IPS-NIHi7 (cell line): ENCODE results near the gene UNC13D.
"Not testable (repeated sequence)": the region's sequence is repeated elsewhere in the genome, so short reads cannot be mapped to it uniquely, and the experiment has no call there.

Experiments
- DNase-seq: peaks from one replicate; pipeline ENCODE4 v3.0.0; 2012; ENCODE audit warnings: mixed read lengths; ENCODE audit errors: extremely low spot score

The UNC13D gene

DNA sequence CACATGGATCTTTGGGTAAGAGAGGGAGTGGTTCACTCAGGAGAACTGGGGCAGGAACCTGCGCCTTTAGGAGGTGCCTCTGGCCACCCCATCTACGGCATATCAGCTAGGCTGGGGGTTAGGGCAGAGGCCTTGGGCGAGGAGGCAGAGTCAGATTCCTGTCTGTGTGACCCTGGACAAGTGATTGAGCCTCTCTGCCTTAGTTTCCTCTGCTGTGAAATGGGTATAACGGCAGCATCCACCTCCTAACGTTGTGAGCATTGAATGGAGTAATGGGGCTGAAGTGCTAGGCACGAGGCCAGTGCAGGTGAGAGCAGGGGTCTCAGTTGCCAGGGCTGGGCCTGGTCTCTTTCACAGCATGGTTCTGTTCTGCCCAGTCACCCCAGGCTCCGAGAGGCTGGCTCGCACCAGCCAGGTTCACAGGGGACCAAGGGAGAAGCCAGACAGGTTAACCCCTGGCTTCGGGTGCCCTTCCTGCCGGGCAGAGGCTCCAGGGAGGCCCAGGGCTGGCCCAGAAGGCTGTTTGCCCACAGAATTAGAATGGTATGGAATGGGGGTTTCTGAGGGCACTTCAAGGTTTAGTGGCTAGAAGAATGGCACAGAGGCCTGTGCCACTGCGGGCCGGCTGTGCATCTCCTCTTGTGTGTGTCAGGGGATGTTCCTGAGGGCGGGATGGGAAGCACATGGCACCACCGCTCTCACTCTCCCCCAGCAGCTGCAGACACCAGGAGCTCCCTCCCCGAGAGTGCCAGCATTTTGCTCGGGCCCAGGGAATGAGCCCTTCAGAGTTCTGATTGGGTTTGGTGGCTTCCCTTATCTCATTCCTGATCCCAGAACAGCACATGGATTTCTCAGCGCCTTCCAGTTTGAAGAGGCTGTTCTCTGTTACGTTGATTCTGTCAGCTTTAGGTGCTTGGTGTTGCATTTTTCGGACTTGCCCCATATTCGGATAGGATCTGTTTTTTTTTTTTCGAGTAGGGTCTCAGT lies 23.8 kb downstream of the UNC13D start:
- no peak for DNase-seq

DNA sequence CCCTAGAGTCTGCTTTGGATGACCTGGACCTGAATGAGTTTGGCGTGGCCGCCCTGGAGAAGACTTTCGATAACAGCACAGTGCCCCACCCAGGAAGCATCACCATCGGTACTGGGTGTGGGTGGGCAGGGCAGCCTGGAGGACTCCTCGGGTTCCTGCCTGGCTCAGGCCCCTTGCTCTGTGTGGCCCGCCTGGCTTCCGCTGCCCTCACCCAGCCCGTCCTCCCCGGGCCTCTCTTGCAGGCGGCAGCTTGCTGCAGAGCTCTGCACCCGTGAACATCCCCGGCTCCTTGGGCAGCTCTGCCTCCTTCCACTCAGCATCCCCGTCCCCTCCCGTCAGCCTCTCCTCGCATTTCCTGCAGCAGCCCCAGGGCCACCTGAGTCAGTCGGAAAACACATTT lies 24.5 kb downstream of the UNC13D start:
- no peak for DNase-seq

DNA sequence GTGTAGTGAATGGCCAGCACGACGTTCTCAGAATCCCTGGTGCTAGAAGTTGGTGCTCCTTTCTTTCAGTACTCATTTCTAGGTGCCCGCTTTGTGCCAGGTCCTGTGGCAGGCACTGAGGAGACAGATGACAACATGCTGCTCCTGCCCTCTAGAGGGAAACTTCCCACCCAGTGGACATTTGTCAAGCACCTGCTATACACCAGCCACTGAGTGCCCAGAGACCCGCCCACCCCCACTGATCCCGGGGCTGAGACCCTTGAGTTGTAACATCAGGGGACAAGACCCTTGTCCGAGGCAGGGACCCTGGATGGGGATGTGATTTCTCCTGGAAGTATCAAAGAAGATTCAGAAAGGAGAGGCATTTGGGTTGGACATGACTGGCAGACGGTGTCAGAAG lies 25.1 kb downstream of the UNC13D start:
- no peak for DNase-seq

DNA sequence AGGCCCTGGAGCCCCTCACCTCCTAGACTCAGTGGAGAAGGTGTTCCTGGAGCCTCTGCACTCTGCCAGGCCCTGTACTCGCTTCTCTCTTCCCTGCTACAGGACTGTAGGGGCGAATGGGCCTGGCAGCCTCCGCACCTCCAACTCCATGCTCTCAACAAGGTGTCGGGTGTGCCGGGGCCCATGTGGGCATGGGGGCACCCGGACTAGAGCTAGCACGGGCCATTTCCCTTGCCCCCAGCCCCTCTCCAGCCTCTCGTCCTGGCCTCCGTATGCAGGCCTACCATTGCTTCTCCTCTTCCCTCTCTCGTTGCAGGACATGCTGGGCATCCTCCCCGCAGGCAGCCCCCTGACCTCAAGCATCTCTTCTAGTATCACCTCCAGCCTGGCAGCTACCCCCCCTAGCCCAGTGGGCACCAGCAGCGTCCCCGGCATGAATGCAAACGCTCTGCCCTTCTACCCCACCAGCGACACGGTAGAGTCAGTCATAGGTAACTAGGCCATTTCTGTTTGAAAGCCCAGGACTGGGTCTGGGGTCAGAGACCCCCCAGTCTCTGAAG lies 25.8 kb downstream of the UNC13D start:
- no peak for DNase-seq

DNA sequence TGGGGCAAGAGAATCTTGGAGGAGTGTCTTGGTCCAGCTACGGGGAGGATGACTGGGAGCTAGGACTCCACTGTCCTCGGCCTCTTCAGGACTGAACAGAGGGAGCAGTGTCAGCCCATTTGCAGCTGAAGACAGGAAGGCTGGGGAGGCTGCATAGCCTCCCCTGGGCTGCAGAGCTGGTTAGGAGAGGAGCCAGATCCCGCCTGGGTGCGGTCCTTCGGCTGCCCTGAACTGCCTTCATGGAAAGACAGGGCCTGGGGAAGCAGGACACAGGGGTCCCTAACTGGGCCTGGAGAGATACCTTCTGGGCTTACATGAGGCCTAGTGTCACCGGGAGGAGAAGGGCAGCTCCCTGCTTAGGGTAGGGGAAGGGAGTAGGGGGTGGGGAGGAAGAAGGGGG lies 26.6 kb downstream of the UNC13D start:
- no peak for DNase-seq

DNA sequence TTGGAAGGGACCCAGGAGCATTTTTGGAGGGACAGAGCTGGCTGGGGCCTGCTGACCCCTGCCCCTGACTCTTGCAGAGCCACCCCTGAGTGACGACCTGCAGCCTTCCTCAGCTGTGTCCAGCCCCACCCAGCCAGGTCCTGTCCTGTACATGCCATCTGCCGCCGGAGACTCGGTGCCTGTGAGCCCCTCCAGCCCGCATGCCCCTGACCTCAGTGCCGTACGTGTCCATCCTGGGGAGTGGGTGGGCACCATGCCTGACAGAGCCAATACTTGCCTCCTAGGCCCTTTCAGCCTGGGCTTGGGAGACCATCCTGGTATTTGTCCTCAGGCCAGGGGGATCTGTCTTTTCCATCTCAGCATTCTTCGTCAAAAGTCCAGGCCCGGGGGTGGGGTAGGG lies 27.5 kb downstream of the UNC13D start:
- DNase-seq = no peak

DNA sequence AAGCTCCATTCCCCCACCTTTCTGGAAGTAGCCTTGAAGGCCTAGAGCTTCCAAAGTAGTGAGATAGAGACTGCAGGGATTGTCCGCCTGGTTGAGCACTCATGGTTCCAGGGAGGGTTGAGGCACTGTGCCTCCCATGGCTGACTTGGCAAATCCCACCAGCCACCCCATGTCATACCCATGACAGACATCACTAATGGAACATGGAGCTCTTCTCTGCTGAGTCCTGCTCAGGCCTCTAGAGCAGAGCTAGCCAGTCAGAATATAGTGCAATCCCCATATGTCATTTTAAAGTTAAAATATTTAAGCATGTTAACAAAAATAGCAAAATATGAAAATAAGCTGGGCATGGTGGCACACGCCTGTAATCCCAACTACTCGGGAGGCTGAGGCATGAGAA lies 28.8 kb downstream of the UNC13D start:
- DNase-seq = no peak

DNA sequence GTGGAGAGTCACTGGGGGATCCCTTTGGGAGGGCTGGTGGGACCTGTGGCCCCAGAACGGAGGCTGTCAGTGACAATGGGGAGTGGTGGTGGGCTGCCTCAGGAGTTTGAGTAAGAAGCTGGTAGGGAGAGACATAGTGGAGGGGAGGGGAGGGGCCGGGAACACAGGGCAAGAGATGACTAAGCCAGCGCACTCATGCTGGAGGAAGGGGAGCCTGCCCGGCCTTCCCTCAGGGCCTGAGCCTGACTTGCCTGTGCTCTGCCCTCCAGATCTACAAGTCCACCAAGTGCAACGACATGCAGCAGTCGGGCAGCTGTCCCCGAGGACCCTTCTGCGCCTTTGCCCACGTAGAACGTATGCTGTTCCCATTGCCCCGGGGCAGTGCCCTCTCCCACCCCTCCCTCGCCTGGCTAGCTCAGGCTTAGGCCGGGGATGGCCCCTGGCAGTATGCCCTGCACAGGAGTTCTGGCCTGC lies 29.3 kb downstream of the UNC13D start:
- no peak for DNase-seq

DNA sequence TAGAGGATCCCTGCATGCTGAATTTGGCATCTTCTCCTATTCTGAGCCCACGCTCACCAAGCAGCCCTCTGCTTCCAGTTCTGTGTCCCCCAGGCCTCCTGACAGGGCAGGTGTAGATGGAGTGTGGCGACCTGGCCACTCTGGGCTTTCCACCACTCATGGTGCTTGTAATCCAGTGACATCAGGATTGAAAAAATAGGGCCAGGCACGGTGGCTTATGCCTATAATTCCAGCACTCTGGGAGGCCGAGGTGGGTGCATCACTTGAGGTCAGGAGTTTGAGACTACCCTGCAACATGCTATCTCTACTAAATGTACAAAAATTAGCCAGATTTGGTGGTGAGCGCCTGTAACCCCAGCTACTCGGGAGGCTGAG lies 30.2 kb downstream of the UNC13D start:
- DNase-seq = no peak

DNA sequence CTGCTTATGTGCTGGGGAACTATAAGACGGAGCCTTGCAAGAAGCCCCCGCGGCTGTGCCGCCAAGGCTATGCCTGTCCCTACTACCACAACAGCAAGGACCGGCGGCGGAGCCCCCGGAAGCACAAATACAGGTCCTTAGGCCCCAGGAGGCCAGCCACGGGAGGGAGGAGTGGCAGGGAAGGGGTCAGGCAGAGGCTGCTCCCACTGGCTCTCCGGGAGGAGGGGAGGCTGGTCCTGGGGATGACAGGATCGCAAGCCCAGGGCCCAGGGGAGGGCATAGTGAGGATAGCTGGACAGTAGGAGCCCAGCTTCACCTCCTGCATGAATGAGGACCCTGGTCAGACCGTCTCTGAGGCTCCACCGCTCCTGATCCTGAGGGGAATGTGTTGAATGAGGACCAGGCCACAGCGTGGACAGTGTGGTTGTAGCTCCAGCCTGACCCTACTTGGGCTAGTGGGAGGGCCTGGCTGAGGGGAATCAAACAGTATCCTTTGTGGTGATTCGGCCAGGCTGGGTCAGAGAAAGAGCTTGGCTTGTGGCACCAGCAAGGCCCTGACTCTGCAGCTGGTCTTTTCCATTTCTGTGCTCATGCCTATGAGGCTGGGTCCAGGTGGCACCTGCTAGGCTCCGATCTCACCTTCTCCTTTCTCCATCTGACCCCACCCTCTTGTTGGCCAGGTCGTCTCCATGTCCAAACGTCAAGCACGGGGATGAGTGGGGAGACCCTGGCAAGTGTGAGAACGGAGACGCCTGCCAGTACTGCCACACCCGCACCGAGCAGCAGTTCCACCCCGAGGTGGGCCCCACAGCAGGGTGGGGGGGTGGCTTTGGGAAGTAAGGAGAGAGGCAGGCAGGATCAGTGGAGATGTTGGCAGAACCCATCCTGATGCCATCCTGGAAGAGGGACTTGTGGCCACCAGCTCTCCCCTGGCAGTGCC lies 30.9 kb downstream of the UNC13D start:
- no peak for DNase-seq

DNA sequence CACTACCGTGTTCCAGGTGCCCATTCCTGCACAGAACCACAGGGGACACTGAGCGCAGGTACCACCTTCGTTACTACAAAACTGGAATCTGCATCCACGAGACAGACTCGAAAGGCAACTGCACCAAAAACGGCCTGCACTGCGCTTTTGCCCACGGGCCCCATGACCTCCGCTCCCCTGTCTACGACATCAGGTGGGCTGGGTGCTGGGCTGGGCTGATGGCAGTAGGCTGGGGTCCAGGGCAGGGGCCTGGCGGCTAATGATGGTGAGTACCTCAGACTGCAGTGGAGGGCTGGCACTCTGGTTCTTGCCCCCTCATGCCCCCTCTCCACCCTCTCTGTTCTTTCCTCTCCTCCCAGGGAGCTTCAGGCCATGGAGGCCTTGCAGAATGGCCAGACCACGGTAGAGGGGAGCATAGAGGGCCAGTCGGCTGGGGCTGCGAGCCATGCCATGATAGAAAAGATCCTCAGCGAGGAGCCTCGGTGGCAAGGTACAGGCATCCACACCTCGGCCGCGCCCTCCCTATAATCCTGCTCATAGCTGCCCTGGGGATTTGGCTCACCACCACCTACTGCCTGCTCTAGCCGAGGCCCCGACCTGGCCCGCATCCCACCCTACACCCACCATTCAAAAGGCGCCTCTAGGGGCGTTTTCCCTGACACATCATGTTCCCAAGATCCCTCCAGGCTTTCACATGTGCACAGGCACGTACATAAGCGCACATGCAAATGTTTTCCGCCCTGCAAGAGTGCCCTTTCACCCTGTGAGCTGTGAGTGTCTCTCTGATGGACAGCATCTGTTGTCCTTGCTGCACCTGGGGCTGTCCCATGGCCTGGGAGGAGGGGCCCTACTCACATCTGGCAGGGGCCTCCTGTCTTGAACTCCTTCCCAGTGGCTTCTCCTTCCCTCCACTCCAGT lies 31.8 kb downstream of the UNC13D start:
- DNase-seq = no peak

DNA sequence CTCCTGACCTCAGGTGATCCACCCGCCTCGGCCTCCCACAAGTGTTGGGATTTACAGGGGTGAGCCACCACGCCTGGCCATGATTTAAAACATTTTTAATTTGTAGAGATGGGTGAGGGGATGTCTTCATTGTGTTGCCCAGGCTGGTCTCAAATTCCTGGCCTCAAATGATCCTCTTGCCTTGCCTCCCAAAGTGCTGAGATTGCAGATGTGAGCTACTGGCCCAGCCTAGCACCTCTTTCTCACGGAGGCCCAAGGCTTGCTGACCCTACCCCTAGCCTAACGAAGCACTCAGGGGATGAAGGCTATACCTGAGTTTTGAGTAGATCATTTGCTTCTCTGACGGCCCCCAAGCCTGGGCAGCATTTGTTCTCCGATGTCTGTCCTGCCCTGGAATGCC lies 33.0 kb downstream of the UNC13D start:
- no peak for DNase-seq

DNA sequence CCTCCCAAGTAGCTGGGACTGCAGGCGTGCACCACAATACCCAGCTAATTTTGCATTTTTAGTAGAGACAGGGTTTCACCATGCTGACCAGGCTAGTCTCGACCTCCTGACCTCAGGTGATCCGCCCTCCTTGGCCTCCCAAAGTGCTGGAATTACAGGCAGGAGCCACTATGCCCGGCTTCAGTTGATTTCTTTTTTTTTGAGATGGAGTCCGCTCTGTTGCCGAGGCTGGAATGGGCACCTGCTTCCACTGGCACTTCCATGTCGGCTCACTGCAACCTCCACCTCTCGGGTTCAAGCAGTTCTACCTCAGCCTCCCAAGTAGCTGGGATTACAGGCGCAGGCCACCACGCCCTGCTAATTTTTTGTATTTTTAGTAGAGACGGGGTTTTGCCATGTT lies 33.4 kb downstream of the UNC13D start:
- not testable (repeated sequence) for DNase-seq

DNA sequence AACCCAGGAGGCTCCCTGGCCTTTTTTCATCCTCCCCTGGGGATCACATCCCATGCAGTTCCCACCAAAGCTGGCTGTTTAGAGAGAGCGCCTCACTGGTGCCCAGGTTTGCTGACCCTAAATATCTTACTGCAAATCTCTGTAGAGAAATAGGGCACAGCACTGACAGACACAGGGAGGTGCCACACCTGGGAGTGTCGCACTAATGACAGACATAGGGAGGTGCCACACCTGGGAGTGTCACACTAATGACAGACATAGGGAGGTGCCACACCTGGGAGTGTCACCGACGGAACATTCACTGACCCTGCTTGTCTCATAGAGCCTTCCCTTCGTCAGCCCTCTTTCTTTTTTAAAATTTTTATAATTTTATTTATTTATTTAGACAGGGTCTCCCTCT lies 34.0 kb downstream of the UNC13D start:
- DNase-seq = no peak

DNA sequence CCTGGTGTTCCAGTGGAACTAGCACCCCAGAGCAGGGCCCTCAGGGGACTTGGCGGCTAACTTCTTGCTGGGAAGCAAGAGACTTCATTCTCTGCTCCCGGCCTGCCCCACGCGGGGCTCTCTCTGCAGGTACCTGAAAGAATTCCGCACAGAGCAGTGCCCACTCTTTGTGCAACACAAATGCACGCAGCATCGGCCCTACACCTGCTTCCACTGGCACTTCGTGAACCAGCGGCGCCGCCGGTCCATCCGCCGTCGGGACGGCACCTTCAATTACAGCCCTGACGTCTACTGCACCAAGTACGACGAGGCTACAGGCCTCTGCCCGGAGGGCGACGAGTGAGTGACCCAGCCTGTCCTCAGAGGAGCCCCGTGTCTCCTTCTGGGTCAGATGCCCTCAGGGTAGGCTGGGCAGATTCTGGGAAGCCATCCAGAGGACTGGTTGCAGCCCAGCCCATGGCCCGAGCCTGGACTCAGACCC lies 34.5 kb downstream of the UNC13D start:
- DNase-seq = no peak

DNA sequence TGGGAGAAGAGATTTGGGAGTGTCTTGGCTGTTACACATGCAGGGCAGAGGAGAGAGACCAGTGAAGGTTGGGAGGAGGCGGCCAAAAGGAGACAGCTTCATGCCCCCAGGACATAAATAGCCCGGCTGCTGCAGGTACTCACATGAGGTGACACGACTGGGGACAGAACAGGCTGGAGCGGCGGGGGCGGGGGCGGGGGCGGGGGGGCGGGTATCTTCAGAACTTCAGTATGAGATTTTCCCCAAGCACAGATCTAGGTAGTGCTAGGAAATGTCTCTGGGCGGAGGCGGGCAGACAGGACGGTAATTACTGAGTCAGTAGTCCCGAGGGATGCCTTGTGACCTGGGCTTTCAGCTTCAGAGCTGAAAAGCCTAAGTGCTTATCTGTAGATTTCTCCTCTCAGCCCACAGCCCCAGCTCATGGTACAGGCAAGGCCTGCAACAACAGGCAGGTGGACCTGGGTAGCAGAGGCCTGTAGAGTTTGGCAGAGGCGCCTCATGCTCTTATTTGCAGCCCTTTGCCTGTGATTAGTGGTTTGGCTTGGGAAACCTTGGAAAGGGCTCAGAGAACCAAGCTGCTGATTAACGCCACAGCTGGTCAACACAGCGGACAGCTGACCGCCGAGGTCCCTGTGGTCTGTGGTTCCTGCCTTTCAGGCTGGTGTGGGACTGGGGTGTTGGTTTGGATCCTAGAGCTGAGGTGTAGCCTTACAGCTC lies 35.1 kb downstream of the UNC13D start:
- no peak for DNase-seq

DNA sequence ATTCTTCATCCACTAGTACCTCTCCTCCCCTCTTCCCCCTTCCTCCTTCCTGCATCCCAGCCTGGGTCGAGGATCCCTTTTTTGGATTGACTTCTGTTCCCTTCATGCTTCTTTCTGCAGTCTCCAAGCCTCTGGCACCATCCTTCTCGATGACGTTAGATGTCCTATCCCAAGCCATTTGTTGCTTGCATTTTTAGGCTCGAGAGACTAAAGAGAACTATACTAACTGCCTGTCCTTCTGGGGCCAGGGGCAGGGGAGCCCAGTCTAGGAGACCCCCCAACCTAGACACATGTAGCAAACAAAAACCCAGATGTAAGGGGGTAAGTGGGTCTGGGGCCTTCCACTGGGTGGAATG lies 35.7 kb downstream of the UNC13D start:
- no peak for DNase-seq

DNA sequence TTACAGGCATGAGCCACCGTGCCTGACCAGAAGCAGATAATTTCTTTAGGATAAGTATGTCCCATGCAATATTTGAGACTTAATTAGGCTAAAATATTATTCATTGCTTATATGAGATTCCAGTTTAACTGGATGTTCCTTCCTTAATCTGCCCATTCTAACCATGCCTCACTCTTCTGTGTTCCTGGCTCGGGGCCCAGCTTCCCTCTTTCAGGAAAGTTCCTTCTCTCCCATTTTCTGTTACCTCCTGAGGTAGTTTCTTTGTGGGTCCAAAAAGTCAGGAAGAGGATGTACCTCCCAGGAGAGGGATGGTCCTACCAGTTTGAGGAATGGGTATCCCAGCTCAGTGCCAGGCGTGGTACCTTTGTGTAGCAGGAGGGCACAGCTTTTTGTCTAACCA lies 36.3 kb downstream of the UNC13D start:
- DNase-seq = no peak

DNA sequence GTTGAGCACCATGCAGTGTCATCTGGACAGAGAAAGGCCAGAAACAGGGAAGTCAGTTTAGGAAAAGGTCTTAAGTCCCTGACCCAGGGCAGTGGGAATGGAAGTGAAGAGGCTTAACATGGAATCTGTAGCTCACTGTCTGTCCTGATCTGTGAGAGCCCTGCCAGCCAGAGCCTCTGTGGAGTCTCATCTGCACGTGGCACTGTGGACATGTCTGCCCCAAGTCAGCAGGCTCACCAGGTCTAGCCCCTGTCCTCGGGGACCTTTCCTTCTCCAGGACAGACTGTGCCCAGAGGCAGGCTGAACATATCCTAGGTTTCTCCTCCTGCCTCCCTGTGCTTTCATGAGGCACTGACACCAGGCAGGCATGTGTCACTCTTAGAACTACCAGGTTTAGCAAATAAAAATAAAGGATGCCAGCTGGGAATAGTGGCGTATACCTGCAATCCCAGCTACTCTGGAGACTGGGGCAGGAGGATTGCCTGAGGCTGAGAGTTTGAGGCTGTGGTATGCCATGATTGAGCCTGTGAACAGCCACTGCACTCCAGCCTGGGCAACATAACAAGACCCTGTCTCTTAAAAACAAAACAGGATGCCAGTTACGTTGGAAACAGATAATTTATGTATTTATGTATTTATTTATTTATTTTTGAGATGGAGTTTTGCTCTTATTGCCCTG lies 37.2 kb downstream of the UNC13D start:
- DNase-seq = no peak

DNA sequence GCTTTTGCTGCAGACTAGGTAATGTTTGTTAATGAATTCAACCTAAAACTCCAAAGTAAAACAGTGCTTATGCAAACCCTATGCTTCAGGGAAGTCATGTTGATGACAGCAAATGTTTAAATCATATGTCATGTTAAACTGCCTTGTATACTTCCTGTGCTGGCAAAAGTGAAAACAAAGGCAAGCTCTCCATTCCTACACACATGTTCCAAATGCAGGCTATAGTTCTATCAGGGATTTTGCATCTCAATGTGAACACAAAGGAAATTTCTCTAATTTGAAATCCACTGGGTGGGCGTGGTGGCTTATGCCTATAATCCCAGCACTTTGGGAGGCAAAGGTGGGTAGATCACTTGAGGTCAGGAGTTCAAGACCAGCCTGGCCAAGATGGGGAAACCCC lies 40.3 kb downstream of the UNC13D start:
- no peak for DNase-seq
